GM12891 (cell line): ENCODE results near the gene NUDT17.
A peak's percentile ranks its signal among the peaks of the same experiment; 100 is the strongest.
"Not testable (repeated sequence)": the region's sequence is repeated elsewhere in the genome, so short reads cannot be mapped to it uniquely, and the experiment has no call there.

ENCODE experiments used
- DNase-seq: peaks from one replicate; pipeline ENCODE4 v3.0.0; 2011; ENCODE audit warnings: low spot score; ENCODE audit not compliant: insufficient read length
- FAIRE-seq: peaks from 2 replicates; lab custom pipeline; 2011; peaks lifted over from hg19 to GRCh38; lab: Jason Lieb, UNC
- PAX5 ChIP-seq: IDR thresholded peaks from 2 replicates; pipeline ENCODE4 v1.6.1; 2011; ENCODE audit warnings: low read length, moderate library complexity, mild to moderate bottlenecking; ENCODE audit not compliant: insufficient read depth, severe bottlenecking
- POLR2A ChIP-seq: IDR thresholded peaks from 2 replicates; pipeline ENCODE4 v1.6.1; 2011; ENCODE audit warnings: low read depth, low read length, control low read depth
- POLR2AphosphoS5 ChIP-seq: IDR thresholded peaks from 2 replicates; pipeline ENCODE4 v1.6.1; 2011; ENCODE audit warnings: low read depth, low read length, control low read depth
- POU2F2 ChIP-seq: IDR thresholded peaks from 2 replicates; pipeline ENCODE4 v1.6.1; 2011; ENCODE audit warnings: low read depth, mild to moderate bottlenecking, control low read depth, low read length, moderate library complexity
- SPI1 ChIP-seq: IDR thresholded peaks from 2 replicates; pipeline ENCODE4 v1.6.1; 2011; ENCODE audit warnings: low read depth, low read length, control low read depth
- TAF1 ChIP-seq: IDR thresholded peaks from 2 replicates; pipeline ENCODE4 v1.6.1; 2011; ENCODE audit warnings: low read depth, low read length, control low read depth

The NUDT17 gene

GRCh38 chr1:145823565-145824498 lies 21.6 kb upstream of the NUDT17 start, which contains the start of the genes POLR3C and RNF115:
Gene POLR3C, plus strand, starts transcription at chr1:145824200. Its CDS starts 1,577 bp downstream, at chr1:145825777.
Gene RNF115, minus strand, starts transcription at chr1:145824095. Its CDS starts 222 bp downstream, at chr1:145823873.
- DNase-seq = peak; percentile 79
- TF ChIP-seq POLR2AphosphoS5 (peak; percentile 70; the same call in 1 of the 2 replicates), PAX5 (no peak), POLR2A (peak; percentile 81; the same call in 1 of the 2 replicates), POU2F2 (no peak), SPI1 (no peak), TAF1 (peak; percentile 92)
- peak; percentile 56 for FAIRE-seq

GRCh38 chr1:145824499-145824842 lies 21.0 kb upstream of the NUDT17 start:
- FAIRE-seq (no peak), DNase-seq (no peak)
- no peak for TF ChIP-seq POLR2A
- no peak for TF ChIP-seq POU2F2
- TF ChIP-seq POLR2AphosphoS5 = no peak
- no peak for TF ChIP-seq SPI1
- no peak for TF ChIP-seq PAX5
- TF ChIP-seq TAF1 = no peak

GRCh38 chr1:145826030-145826429 lies 19.4 kb upstream of the NUDT17 start:
- no peak for TF ChIP-seq POU2F2
- no peak for TF ChIP-seq POLR2A
- no peak for TF ChIP-seq SPI1
- TF ChIP-seq TAF1 = no peak
- TF ChIP-seq POLR2AphosphoS5 = no peak
- no peak for TF ChIP-seq PAX5
- FAIRE-seq = no peak
- DNase-seq = no peak

GRCh38 chr1:145827966-145828365 lies 17.5 kb upstream of the NUDT17 start:
- DNase-seq = no peak
- TF ChIP-seq POU2F2 (no peak), SPI1 (peak; percentile 51), TAF1 (no peak), PAX5 (no peak), POLR2A (no peak)
- FAIRE-seq = no peak

- FAIRE-seq (no peak), DNase-seq (no peak)
- TF ChIP-seq POLR2AphosphoS5 = no peak
- no peak for TF ChIP-seq PAX5
- TF ChIP-seq POLR2A = no peak
- TF ChIP-seq POU2F2 = no peak
- no peak for TF ChIP-seq TAF1
- TF ChIP-seq SPI1 = no peak
These were observed 16.9 kb upstream of the NUDT17 start for GRCh38 chr1:145828367-145829026.

GRCh38 chr1:145830810-145831209 lies 14.6 kb upstream of the NUDT17 start:
- FAIRE-seq, DNase-seq: not testable (repeated sequence)

GRCh38 chr1:145837656-145838055 lies 7.8 kb upstream of the NUDT17 start:
- DNase-seq = no peak
- FAIRE-seq = no peak
- TF ChIP-seq TAF1 (no peak), PAX5 (no peak), POLR2AphosphoS5 (no peak)

- no peak for TF ChIP-seq POLR2AphosphoS5
- TF ChIP-seq PAX5 = no peak
- TF ChIP-seq TAF1 = no peak
- FAIRE-seq (no peak), DNase-seq (no peak)
These were observed 2.4 kb upstream of the NUDT17 start for GRCh38 chr1:145843031-145843430.

- FAIRE-seq = peak; percentile 96
These were observed 301 bp upstream of the NUDT17 start for GRCh38 chr1:145845144-145845513.

GRCh38 chr1:145846201-145846612 lies 777 bp downstream of the NUDT17 start:
- no peak for TF ChIP-seq SPI1
- TF ChIP-seq POLR2AphosphoS5 = no peak
- no peak for TF ChIP-seq PAX5
- TF ChIP-seq TAF1 = no peak
- TF ChIP-seq POU2F2 = no peak
- no peak for TF ChIP-seq POLR2A
- DNase-seq = peak; percentile 66
- FAIRE-seq = peak; percentile 72

More at GRCh38 chr1:145845144-145845513, 301 bp upstream of the NUDT17 start:
- peak; percentile 95 for TF ChIP-seq SPI1
- no peak for TF ChIP-seq POLR2A
- DNase-seq = no peak
